Gastrocnemius medialis (tissue), 4 donors: Measurements from ENCODE around the gene CIDEC. TPM values are rescaled to one million over a fixed set of nuclear protein-coding genes. Genes with fewer than 3 reads are reported as not detected.

Experiments used
- ATAC-seq, 2 donors: fragments of 150-250 bp; one replicate each; pipeline ENCODE4 v1.9.1; 2016
- DNase-seq, 2 donors: peaks; one replicate each; pipeline ENCODE4 v3.0.0-alpha.2; 2019
- H3K27ac ChIP-seq, 4 donors: fragments of 200-600 bp; sonication (generic); 1 replicate in 1 of 4; 2 replicates in 3 of 4; pipeline ENCODE4 v1.5.1; 2016 to 2018; ENCODE audit warnings: mild to moderate bottlenecking in 2 of 4, moderate library complexity in 1 of 4
- H3K27me3 ChIP-seq, 3 donors: fragments of 200-600 bp; sonication (generic) in 2 of 3; 1 replicate in 1 of 3; 2 replicates in 2 of 3; pipeline versions ENCODE4 v1.5.1 to v1.6.0; 2016 to 2019; ENCODE audit warnings: mild to moderate bottlenecking in 1 of 3, moderate library complexity in 1 of 3
- H3K36me3 ChIP-seq, 2 donors: fragments of 200-600 bp; sonication (generic) in 1 of 2; one replicate each; pipeline ENCODE4 v1.5.1; 2017 to 2018
- H3K4me1 ChIP-seq, 2 donors: fragments of 200-600 bp; sonication (generic) in 1 of 2; one replicate each; pipeline ENCODE4 v1.5.1; 2016 to 2017; ENCODE audit warnings: mild to moderate bottlenecking in 2 of 2
- H3K4me3 ChIP-seq, 4 donors: fragments of 200-600 bp; sonication (generic) in 3 of 4; 1 replicate in 1 of 4; 2 replicates in 3 of 4; pipeline ENCODE4 v1.5.1; 2016 to 2019; ENCODE audit warnings: mild to moderate bottlenecking in 2 of 4
- H3K9me3 ChIP-seq, 3 donors: fragments of 200-600 bp; sonication (generic) in 2 of 3; 1 replicate in 1 of 3; 2 replicates in 2 of 3; pipeline ENCODE4 v1.5.1; 2016 to 2019
- POLR2A ChIP-seq, 2 donors: fragments of 450-650 bp; IDR thresholded peaks; one replicate each; pipeline ENCODE4 v1.6.1; 2017; ENCODE audit warnings: antibody characterized with exemption in 2 of 2, mild to moderate bottlenecking in 2 of 2, moderate library complexity in 2 of 2
- in situ Hi-C, 4 donors: fragments of 200-750 bp; cut with MboI; loops; one replicate each; pipeline versions ENCODE4 v1.15.0 to v1.8.0; 2017; ENCODE audit warnings: low sequenced_read_pairs in 4 of 4
- intact Hi-C: fragments of 100-400 bp; cut with DNase I; formaldehyde crosslinking; loops from one replicate; pipeline ENCODE4 v1.15.1; 2023; ENCODE audit warnings: low total_unique reads
- total RNA-seq, 4 donors: library from RNA; depleted of rRNA; stranded (reverse); fragments of >200 nt; gene quantifications; one replicate each; pipeline versions ENCODE4 v1.1.0 to v1.2.3, GENCODE V29; 2016
- TF ChIP-seq, protein P1 (sequence below), 5 experiments: fragments of 450-650 bp in 3 of 5; fragments of 200-600 bp in 2 of 5; sonication (generic) in 2 of 5; IDR thresholded peaks in 4 of 5; conservative IDR thresholded peaks in 1 of 5; 1 replicate in 4 of 5; 2 replicates in 1 of 5; pipeline ENCODE4 v1.5.1; 2016 to 2019; ENCODE audit warnings: antibody characterized with exemption in 5 of 5, mild to moderate bottlenecking in 3 of 5, moderate library complexity in 3 of 5

The CIDEC gene
- total RNA-seq, 4 donors from 2014 or later: 1.4 to 13.4 (median 3.5) TPM

DNA sequence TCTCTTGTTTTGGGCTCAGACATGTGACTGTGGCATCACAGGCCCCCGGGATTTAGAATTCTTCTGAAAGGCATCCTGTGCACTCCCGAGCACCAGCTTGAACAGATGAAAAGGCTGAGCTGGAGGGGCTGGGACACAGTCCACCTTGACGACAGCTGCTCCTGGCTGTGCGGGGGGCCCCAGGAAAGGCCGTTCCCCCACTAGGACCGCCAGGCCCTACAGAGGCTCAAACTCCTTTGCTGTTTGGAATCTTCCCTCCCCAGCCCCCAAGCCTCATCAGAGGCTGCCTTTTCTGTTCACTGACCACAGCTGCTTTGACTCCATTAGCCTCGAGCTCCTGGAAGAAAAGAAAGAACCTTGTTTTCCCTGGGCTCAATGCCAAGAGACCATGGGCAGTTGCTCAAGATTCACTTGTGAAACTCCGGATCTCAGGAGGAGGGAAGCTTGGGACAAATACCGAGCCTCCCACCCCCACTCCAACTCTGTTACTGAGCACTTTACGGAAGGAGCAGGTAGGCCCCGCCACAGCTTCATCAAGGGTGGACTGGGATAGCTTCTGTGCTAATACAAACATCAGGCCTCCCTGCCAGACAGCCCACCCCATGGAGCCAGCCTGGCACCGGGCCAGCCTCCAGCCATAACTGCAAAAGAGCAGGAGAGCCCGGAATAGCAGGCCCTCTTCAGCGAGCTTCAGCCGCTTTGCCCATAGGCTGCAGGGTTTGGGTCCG lies 15.7 kb downstream of the CIDEC start:
- peak in 1 of 2 donors; percentile 47 for ATAC-seq
- DNase-seq: peak; percentile 30 to 61
- H3K27me3 ChIP-seq: no peaks in the 10 kb centered on the region
- peak overlapping the region in 2 of 4 donors; percentile 16 to 25 for H3K27ac ChIP-seq
- no peak overlapping the region for H3K4me3 ChIP-seq
- H3K4me1 ChIP-seq: peaks cover 0 to 7% of the 10 kb centered on the region in 2 donors
- H3K9me3 ChIP-seq: no peaks in the 10 kb centered on the region
- TF ChIP-seq POLR2A (IDR thresholded peaks at IDR 0.05): no peak
- TF ChIP-seq, protein P1, sequence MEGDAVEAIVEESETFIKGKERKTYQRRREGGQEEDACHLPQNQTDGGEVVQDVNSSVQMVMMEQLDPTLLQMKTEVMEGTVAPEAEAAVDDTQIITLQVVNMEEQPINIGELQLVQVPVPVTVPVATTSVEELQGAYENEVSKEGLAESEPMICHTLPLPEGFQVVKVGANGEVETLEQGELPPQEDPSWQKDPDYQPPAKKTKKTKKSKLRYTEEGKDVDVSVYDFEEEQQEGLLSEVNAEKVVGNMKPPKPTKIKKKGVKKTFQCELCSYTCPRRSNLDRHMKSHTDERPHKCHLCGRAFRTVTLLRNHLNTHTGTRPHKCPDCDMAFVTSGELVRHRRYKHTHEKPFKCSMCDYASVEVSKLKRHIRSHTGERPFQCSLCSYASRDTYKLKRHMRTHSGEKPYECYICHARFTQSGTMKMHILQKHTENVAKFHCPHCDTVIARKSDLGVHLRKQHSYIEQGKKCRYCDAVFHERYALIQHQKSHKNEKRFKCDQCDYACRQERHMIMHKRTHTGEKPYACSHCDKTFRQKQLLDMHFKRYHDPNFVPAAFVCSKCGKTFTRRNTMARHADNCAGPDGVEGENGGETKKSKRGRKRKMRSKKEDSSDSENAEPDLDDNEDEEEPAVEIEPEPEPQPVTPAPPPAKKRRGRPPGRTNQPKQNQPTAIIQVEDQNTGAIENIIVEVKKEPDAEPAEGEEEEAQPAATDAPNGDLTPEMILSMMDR (IDR thresholded peaks at IDR 0.05 in 4 of 5, conservative IDR thresholded peaks at IDR 0.05 in 1 of 5): no peak
- in situ Hi-C loops (no loop called here), intact Hi-C loops (no loop called here)
- H3K36me3 ChIP-seq: no peaks in the 10 kb centered on the region

DNA sequence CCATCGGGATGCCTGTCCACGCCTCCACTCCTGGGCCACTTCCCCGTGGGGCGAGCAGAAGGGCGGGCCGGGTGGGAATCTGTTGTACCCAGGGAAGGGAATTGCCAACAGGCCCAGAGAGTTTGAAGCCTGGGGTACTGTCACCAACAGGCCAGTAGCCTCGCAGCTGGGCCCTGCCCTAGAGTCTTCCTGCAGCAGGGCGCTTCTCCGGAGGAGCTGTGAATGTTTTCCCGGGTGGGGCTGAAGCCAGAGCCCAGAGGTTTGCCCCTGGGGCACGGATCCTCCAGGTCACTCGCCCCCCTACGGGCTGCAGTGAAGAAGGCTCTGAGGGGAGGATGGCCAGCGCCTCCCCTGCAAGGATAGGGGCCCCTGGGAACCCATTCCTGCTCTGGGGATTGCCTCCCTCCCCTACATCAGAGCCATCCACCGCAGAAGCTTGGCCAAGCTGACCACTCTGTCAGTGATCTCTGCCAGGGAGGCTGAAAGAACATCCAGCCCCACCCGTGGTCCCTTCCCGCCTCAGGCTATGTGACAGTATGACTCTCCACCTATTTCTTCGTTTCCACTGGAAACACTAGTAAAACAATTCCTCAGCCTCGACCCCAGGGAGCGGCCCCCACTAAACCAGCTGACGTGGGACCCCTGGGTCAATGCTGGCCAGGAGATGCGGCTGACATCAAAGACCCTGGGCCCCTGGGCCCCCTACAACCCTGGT lies 16.8 kb downstream of the CIDEC start:
- Histone ChIP-seq H3K27me3 (no peaks in the 10 kb centered on the region), H3K4me3 (peak overlapping the region; percentile 51 to 77 (median 58))

DNA sequence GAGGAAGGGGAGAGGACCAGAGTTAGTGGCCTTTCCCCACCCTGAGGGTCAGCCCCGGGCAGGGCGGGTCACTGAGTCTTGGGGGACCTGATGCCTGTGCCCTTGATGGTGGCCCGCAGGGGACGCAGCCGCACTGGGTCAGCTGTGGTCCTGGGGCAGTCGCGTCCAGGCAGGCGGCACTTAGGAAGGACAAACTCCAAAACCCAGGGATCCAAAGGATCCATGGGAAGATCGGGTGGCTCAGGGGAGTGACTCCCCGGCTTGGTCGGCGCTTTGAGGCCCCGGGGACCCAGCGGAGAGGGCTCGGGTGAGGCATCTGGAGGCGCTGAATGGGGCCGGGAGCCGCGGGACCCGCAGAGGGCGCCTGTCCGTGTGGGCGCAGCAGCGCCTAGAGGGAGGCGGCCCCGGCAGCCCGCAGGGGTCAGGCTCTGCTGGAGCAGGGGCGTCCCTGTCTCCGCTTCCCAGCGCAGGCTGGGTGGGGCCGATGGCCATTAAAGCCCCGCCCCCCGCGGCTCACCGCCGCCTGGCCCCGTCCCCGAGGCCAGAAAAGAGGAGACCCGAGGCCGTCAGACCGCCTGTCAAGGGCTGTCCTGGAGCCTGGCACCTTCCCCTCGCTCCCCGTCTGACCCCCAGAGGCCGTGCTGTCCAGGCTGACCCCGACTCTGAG lies 17.5 kb downstream of the CIDEC start:
- Histone ChIP-seq H3K4me1 (peaks cover 0 to 7% of the 10 kb centered on the region in 2 donors), H3K4me3 (peak overlapping the region; percentile 51 to 77 (median 58)), H3K27ac (peak overlapping the region in 2 of 4 donors; percentile 13 to 31), H3K27me3 (no peaks in the 10 kb centered on the region), H3K36me3 (no peaks in the 10 kb centered on the region), H3K9me3 (no peaks in the 10 kb centered on the region)
- in situ Hi-C loops (no loop called here), intact Hi-C loops (loop anchor here (2.0 kb wide), 1 partner anchor 54 kb away; the partner anchor contains the start of gene IL17RC)
- TF ChIP-seq POLR2A (IDR thresholded peaks at IDR 0.05): no peak
- TF ChIP-seq, protein P1 (IDR thresholded peaks at IDR 0.05 in 4 of 5, conservative IDR thresholded peaks at IDR 0.05 in 1 of 5): peak in 3 of 5 experiments; percentile 50 to 62 (median 55)
- ATAC-seq: peak; percentile 52 to 53
- DNase-seq: peak; percentile 22 to 46

More for the DNA sequence above, 16.8 kb downstream of the CIDEC start:
- DNase-seq (no peak), ATAC-seq (no peak)
- intact Hi-C loops (loop anchor here (2.0 kb wide), 1 partner anchor 54 kb away; the partner anchor contains the start of gene IL17RC), in situ Hi-C loops (no loop called here)
- Histone ChIP-seq H3K9me3 (no peaks in the 10 kb centered on the region), H3K36me3 (no peaks in the 10 kb centered on the region), H3K27ac (peak overlapping the region in 2 of 4 donors; percentile 13 to 31), H3K4me1 (peaks cover 0 to 7% of the 10 kb centered on the region in 2 donors)
- TF ChIP-seq, protein P1 (IDR thresholded peaks at IDR 0.05 in 4 of 5, conservative IDR thresholded peaks at IDR 0.05 in 1 of 5): no peak
- no peak for TF ChIP-seq POLR2A (IDR thresholded peaks at IDR 0.05)

DNA sequence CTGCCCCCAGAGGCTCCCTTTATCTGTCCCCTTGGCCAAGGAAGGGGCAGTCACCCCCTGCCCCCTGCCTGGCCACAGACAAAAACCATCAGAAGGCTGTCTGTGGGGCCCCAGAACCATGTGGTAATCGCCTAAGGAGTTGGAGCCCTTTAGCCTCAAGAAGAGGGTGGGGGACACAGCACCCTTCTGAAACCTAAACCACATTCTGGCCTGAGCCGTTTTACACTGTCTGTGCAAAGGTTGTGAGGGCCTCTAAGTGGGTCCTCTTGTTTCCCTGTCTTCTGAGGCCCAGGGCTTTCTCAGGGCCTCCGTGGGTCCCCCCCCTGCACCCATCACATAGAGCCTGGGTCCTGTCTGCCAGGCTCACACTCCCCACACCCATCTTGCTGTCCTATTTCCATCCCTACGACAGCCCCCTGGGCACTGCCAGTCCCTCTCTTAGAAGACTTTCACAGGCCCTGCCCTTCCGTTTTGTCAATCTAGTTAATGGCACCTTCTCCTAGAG lies 18.4 kb downstream of the CIDEC start:
- H3K27ac ChIP-seq: no peak overlapping the region
- no peak overlapping the region for H3K4me3 ChIP-seq
- in situ Hi-C loops: no loop called here
- DNase-seq (no peak), ATAC-seq (no peak)
- no peak for TF ChIP-seq POLR2A (IDR thresholded peaks at IDR 0.05)
- TF ChIP-seq, protein P1 (IDR thresholded peaks at IDR 0.05 in 4 of 5, conservative IDR thresholded peaks at IDR 0.05 in 1 of 5): no peak
- H3K4me1 ChIP-seq: peaks cover 0 to 7% of the 10 kb centered on the region in 2 donors
- no peaks in the 10 kb centered on the region for H3K27me3 ChIP-seq
- no peaks in the 10 kb centered on the region for H3K9me3 ChIP-seq
- H3K36me3 ChIP-seq: no peaks in the 10 kb centered on the region
- intact Hi-C loops: loop anchor here (2.0 kb wide), 1 partner anchor 55 kb away; the partner anchor contains the start of gene IL17RC
